ENCODE measurements around the gene USP34. TPM values are rescaled to one million over a fixed set of nuclear protein-coding genes. Genes with fewer than 3 reads are reported as not detected.

USP34 gene
- total and polyA plus RNA-seq, 9 of the 15 experiments (the other 6 are each of a cell fraction or from before 2014, with no cell fraction given) = 19.8 to 108 (median 67.8) TPM

GRCh38 chr2:61460163-61460562, 10.7 kb downstream of the USP34 start (continued):
- TF ChIP-seq CREB3L1 (IDR thresholded peaks at IDR 0.05; ENCODE audit: borderline replicate concordance, low read depth) (no peak), ZNF23 (CRISPR knock-in tag; IDR thresholded peaks at IDR 0.05) (no peak), ARID2 (IDR thresholded peaks at IDR 0.05) (no peak), ZKSCAN1 (IDR thresholded peaks at IDR 0.05; ENCODE audit: low read depth, low read length) (no peak), CUX1 (CRISPR knock-in tag; IDR thresholded peaks at IDR 0.05) (no peak), RBM39 (optimal IDR thresholded peaks at IDR 0.05; ENCODE audit: low read depth, low read length) (no peak), PYGO2 (tag; IDR thresholded peaks at IDR 0.05) (no peak), NFYB (IDR thresholded peaks at IDR 0.05; ENCODE audit: extremely low read depth, insufficient read length) (no peak), ZNF589 (CRISPR knock-in tag; IDR thresholded peaks at IDR 0.05; ENCODE audit: low read depth) (peak; percentile 57), ZNF395 (CRISPR knock-in tag; IDR thresholded peaks at IDR 0.05) (no peak), IFI16 (CRISPR knock-in tag; IDR thresholded peaks at IDR 0.05) (no peak), MEF2A (IDR thresholded peaks at IDR 0.05; ENCODE audit: control insufficient read depth, low read depth, low read length) (no peak), SOX6 (IDR thresholded peaks at IDR 0.05) (peak; percentile 73), CTCF (IDR thresholded peaks at IDR 0.05 in 2 of 3, conservative IDR thresholded peaks at IDR 0.05 in 1 of 3; ENCODE audit: insufficient read depth in 2 of 3, low read depth in 1 of 3, low read length in 3 of 3) (no peak), CCAR2 (IDR thresholded peaks at IDR 0.05; ENCODE audit: low read depth, low read length) (no peak), RUNX1 (IDR thresholded peaks at IDR 0.05; ENCODE audit: low read depth) (no peak), BCOR (IDR thresholded peaks at IDR 0.05) (no peak), PHB (CRISPR knock-in tag; IDR thresholded peaks at IDR 0.05) (no peak), MECOM (CRISPR knock-in tag; IDR thresholded peaks at IDR 0.05) (no peak), ZNF75A (CRISPR knock-in tag; IDR thresholded peaks at IDR 0.05) (no peak), BHLHE40 (IDR thresholded peaks at IDR 0.05; ENCODE audit: low read length) (peak; percentile 28; the same call in 1 of the 2 replicates)

All from K562 (cell line).